GM12872 (cell line): ENCODE measurements around the gene SH3BP5.

Source experiments
- CTCF ChIP-seq: IDR thresholded peaks from 3 replicates; pipeline ENCODE4 v1.5.1; 2011; ENCODE audit warnings: low read depth, mild to moderate bottlenecking, low read length, moderate library complexity; ENCODE audit not compliant: insufficient read depth

SH3BP5 gene

GRCh38 chr3:15348246-15348645, 15.9 kb upstream of the SH3BP5 start:
- no peak for TF ChIP-seq CTCF

- TF ChIP-seq CTCF = no peak
These were observed 15.3 kb upstream of the SH3BP5 start for GRCh38 chr3:15347737-15348110.

GRCh38 chr3:15347063-15347736, 14.8 kb upstream of the SH3BP5 start:
- no peak for TF ChIP-seq CTCF

GRCh38 chr3:15346516-15346915, 14.1 kb upstream of the SH3BP5 start:
- TF ChIP-seq CTCF = no peak

- no peak for TF ChIP-seq CTCF
These were observed 13.3 kb upstream of the SH3BP5 start for GRCh38 chr3:15345608-15346137.

GRCh38 chr3:15345066-15345607, 12.8 kb upstream of the SH3BP5 start:
- TF ChIP-seq CTCF = no peak

GRCh38 chr3:15342945-15343344, 10.6 kb upstream of the SH3BP5 start:
- TF ChIP-seq CTCF = no peak
